GM06990 (cell line): ENCODE measurements around the gene DDX6.

ENCODE experiments used
- DNase-seq: peaks from one replicate; pipeline ENCODE4 v3.0.0-alpha.2; 2011; ENCODE audit not compliant: insufficient read length; ENCODE audit errors: extremely low read depth
- H3K27me3 ChIP-seq: replicated peaks from 2 replicates; pipeline ENCODE4 v1.6.0; 2011; ENCODE audit warnings: low read length; ENCODE audit not compliant: control insufficient read depth, insufficient read depth
- H3K36me3 ChIP-seq: 2 replicates; pipeline ENCODE4 v1.5.1; 2011; ENCODE audit warnings: low read length; ENCODE audit not compliant: control insufficient read depth, insufficient read depth
- H3K4me3 ChIP-seq: replicated peaks from 2 replicates; pipeline ENCODE4 v1.5.1; 2011; ENCODE audit warnings: low read depth, mild to moderate bottlenecking, control low read depth, low read length
- TF ChIP-seq, protein P1 (sequence below): IDR thresholded peaks from 2 replicates; pipeline ENCODE4 v1.5.1; 2011; ENCODE audit warnings: low read length, control low read depth, mild to moderate bottlenecking, inconsistent platforms; ENCODE audit not compliant: insufficient read depth, poor library complexity, severe bottlenecking

DDX6 gene

GRCh38 chr11:118749429-118749828, 41.5 kb downstream of the DDX6 start:
- TF ChIP-seq, protein P1, sequence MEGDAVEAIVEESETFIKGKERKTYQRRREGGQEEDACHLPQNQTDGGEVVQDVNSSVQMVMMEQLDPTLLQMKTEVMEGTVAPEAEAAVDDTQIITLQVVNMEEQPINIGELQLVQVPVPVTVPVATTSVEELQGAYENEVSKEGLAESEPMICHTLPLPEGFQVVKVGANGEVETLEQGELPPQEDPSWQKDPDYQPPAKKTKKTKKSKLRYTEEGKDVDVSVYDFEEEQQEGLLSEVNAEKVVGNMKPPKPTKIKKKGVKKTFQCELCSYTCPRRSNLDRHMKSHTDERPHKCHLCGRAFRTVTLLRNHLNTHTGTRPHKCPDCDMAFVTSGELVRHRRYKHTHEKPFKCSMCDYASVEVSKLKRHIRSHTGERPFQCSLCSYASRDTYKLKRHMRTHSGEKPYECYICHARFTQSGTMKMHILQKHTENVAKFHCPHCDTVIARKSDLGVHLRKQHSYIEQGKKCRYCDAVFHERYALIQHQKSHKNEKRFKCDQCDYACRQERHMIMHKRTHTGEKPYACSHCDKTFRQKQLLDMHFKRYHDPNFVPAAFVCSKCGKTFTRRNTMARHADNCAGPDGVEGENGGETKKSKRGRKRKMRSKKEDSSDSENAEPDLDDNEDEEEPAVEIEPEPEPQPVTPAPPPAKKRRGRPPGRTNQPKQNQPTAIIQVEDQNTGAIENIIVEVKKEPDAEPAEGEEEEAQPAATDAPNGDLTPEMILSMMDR: no peak
- peaks cover 15% of the 10 kb centered on the region for H3K36me3 ChIP-seq
- no peak overlapping the region for H3K4me3 ChIP-seq
- DNase-seq: no peak
- no peaks in the 10 kb centered on the region for H3K27me3 ChIP-seq

GRCh38 chr11:118748056-118748455, 42.9 kb downstream of the DDX6 start:
- Histone ChIP-seq H3K4me3 (no peak overlapping the region), H3K27me3 (no peaks in the 10 kb centered on the region), H3K36me3 (peaks cover 9% of the 10 kb centered on the region)
- TF ChIP-seq, protein P1: no peak
- no peak for DNase-seq

DNA sequence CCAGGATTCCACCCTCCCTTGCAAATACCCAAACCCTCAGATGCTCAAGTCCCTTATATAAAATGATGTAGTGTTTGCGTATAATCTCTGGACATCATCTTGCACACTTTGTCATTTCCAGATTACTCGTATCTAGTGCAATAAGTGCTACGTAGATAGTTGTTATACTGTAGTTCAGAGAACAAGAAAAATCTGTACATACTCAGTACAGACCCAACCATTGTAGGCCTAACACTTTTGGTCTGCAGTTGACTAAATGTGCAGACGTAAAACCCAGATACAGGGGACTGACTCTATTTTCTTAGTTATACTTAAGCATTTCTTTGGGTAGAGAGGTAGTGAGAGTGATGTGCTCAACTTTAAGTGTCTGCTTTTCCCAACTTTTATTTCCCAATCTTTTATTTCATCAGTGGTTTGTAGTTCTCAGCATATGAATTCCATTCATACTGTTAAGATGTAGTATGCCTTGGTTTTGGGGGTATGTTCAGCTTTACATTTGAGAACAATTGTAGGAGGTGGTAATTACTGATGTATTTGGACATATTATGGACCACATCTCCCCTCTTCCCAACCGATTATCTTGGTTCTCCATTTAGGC, 43.9 kb downstream of the DDX6 start:
- TF ChIP-seq, protein P1: no peak
- Histone ChIP-seq H3K27me3 (no peaks in the 10 kb centered on the region), H3K36me3 (peaks cover 9% of the 10 kb centered on the region), H3K4me3 (no peak overlapping the region)
- DNase-seq: no peak

DNA sequence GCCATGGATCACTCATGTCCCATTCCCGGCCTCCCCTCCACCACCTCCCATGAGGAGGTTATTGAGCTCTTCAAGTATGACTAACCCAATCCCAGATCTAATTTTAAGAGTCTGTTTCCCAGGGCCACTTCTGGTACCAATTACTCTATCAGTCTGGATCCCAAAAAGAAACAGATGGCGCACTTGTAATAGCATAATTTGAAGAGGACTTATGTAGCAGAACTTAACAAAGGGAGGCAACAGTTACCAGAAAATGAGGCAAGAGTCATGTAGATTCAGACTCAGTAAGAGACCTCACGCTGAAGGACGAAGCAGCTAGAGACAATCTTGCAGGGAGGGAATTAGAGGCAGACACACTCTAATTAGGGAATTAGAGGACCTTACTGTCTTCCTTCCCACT, 46.9 kb downstream of the DDX6 start:
- no peaks in the 10 kb centered on the region; the same call in 1 of the 2 replicates for H3K36me3 ChIP-seq

GRCh38 chr11:118742304-118742703, 48.7 kb downstream of the DDX6 start:
- Histone ChIP-seq H3K27me3 (no peaks in the 10 kb centered on the region), H3K36me3 (no peaks in the 10 kb centered on the region), H3K4me3 (no peak overlapping the region)
- DNase-seq: no peak
- TF ChIP-seq, protein P1: no peak

More for the DNA sequence above, 46.9 kb downstream of the DDX6 start:
- no peak for DNase-seq
- TF ChIP-seq, protein P1: no peak
- H3K27me3 ChIP-seq: no peaks in the 10 kb centered on the region
- no peak overlapping the region for H3K4me3 ChIP-seq

- Histone ChIP-seq H3K36me3 (no peaks in the 10 kb centered on the region), H3K4me3 (no peak overlapping the region), H3K27me3 (no peaks in the 10 kb centered on the region)
- DNase-seq: no peak
- TF ChIP-seq, protein P1: no peak
Observed at GRCh38 chr11:118740892-118741291, 50.1 kb downstream of the DDX6 start.
